SKM-1 (cell line): ENCODE data around the gene FAR1.

Experiments used
- DNase-seq: peaks from one replicate; lab custom pipeline; 2025; ENCODE audit not compliant: unreplicated experiment; lab: John Stamatoyannopoulos, UW

FAR1 gene

GRCh38 chr11:13669544-13670488 lies 1.3 kb downstream of the FAR1 start:
- DNase-seq: peak; percentile 25

- no peak for DNase-seq
Measured at GRCh38 chr11:13672576-13673210, 4.2 kb downstream of the FAR1 start.

- DNase-seq: peak; percentile 93
Measured at GRCh38 chr11:13674799-13675509, 6.5 kb downstream of the FAR1 start.

GRCh38 chr11:13676576-13676975 lies 8.1 kb downstream of the FAR1 start:
- no peak for DNase-seq

- DNase-seq: no peak
Measured at GRCh38 chr11:13679768-13680167, 11.3 kb downstream of the FAR1 start.

GRCh38 chr11:13680501-13681264 lies 12.2 kb downstream of the FAR1 start:
- peak; percentile 37 for DNase-seq

GRCh38 chr11:13681446-13681845 lies 13.0 kb downstream of the FAR1 start:
- DNase-seq: no peak

GRCh38 chr11:13682212-13682611 lies 13.7 kb downstream of the FAR1 start:
- DNase-seq: no peak

- DNase-seq: no peak
Measured at GRCh38 chr11:13685461-13686108, 17.1 kb downstream of the FAR1 start.

- DNase-seq: no peak
Measured at GRCh38 chr11:13686776-13687175, 18.3 kb downstream of the FAR1 start.

GRCh38 chr11:13687271-13687670 lies 18.8 kb downstream of the FAR1 start:
- DNase-seq: no peak

- DNase-seq: no peak
Measured at GRCh38 chr11:13691286-13691899, 22.9 kb downstream of the FAR1 start.

GRCh38 chr11:13692172-13692571 lies 23.7 kb downstream of the FAR1 start:
- DNase-seq: no peak

- DNase-seq: no peak
Measured at GRCh38 chr11:13694115-13694514, 25.6 kb downstream of the FAR1 start.

- DNase-seq: no peak
Measured at GRCh38 chr11:13695886-13696285, 27.4 kb downstream of the FAR1 start.

- no peak for DNase-seq
Measured at GRCh38 chr11:13697710-13698109, 29.2 kb downstream of the FAR1 start.

- DNase-seq: no peak
Measured at GRCh38 chr11:13698132-13698531, 29.7 kb downstream of the FAR1 start.

- DNase-seq: no peak
Measured at GRCh38 chr11:13699041-13699440, 30.6 kb downstream of the FAR1 start.

- no peak for DNase-seq
Measured at GRCh38 chr11:13699870-13700269, 31.4 kb downstream of the FAR1 start.

- no peak for DNase-seq
Measured at GRCh38 chr11:13701506-13701905, 33.0 kb downstream of the FAR1 start.
